Tibial artery (tissue), 4 donors: Measurements from ENCODE around the gene STIM2.

Experiments
- DNase-seq, 2 donors: peaks; one replicate each; pipeline ENCODE4 v3.0.0-alpha.2; 2019
- H3K27ac ChIP-seq, 2 donors: fragments of 200-600 bp; sonication (generic) in 1 of 2; 1 replicate in 1 of 2; 2 replicates in 1 of 2; pipeline ENCODE4 v1.5.1; 2018 to 2019; ENCODE audit warnings: mild to moderate bottlenecking in 1 of 2
- H3K27me3 ChIP-seq, 2 donors: fragments of 200-600 bp; sonication (generic) in 1 of 2; one replicate each; pipeline versions ENCODE4 v1.5.1 to v1.6.0; 2016 to 2019
- H3K36me3 ChIP-seq, 3 donors: fragments of 200-600 bp; sonication (generic) in 2 of 3; one replicate each; pipeline ENCODE4 v1.5.1; 2016 to 2019; ENCODE audit warnings: mild to moderate bottlenecking in 2 of 3
- H3K4me1 ChIP-seq, 4 donors: fragments of 200-600 bp; sonication (generic) in 2 of 4; 1 replicate in 3 of 4; 2 replicates in 1 of 4; pipeline ENCODE4 v1.5.1; 2016 to 2019
- H3K4me3 ChIP-seq, 2 donors: fragments of 200-600 bp; sonication (generic) in 1 of 2; 1 replicate in 1 of 2; 2 replicates in 1 of 2; pipeline ENCODE4 v1.5.1; 2018 to 2019; ENCODE audit warnings: mild to moderate bottlenecking in 2 of 2
- H3K9me3 ChIP-seq, 3 donors: fragments of 200-600 bp; sonication (generic) in 1 of 3; one replicate each; pipeline ENCODE4 v1.5.1; 2016 to 2019
- intact Hi-C: fragments of 100-400 bp; cut with DNase I; formaldehyde crosslinking; loops from one replicate; pipeline ENCODE4 v1.15.0; 2023; ENCODE audit warnings: low total_unique reads
- TF ChIP-seq, protein P1 (sequence below), 2 experiments: fragments of 200-600 bp in 1 of 2; fragments of 450-650 bp in 1 of 2; IDR thresholded peaks; one replicate each; pipeline ENCODE4 v1.5.1; 2017 to 2019; ENCODE audit warnings: antibody characterized with exemption in 2 of 2, mild to moderate bottlenecking in 1 of 2, moderate library complexity in 1 of 2

Gene STIM2

DNA sequence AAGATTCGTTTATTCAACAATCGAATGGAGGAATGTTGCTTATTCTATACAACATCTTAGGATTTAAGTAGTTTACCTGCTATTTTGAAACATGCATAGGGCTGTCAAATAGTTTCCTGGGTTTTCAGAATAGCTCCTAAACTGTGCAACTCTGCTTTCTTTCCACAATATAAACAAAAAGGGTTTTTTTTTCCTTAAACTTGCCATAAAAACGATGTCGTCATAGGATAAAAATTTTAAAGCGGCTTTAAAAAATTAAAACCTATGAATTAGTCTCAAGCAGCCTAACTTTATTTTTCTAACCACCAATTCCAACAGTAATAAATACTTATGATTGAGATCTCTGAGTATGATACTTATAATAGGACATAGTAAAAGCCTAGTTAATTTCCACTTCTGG lies 21.6 kb upstream of the STIM2 start:
- no peaks in the 10 kb centered on the region for H3K36me3 ChIP-seq
- TF ChIP-seq, protein P1, sequence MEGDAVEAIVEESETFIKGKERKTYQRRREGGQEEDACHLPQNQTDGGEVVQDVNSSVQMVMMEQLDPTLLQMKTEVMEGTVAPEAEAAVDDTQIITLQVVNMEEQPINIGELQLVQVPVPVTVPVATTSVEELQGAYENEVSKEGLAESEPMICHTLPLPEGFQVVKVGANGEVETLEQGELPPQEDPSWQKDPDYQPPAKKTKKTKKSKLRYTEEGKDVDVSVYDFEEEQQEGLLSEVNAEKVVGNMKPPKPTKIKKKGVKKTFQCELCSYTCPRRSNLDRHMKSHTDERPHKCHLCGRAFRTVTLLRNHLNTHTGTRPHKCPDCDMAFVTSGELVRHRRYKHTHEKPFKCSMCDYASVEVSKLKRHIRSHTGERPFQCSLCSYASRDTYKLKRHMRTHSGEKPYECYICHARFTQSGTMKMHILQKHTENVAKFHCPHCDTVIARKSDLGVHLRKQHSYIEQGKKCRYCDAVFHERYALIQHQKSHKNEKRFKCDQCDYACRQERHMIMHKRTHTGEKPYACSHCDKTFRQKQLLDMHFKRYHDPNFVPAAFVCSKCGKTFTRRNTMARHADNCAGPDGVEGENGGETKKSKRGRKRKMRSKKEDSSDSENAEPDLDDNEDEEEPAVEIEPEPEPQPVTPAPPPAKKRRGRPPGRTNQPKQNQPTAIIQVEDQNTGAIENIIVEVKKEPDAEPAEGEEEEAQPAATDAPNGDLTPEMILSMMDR (IDR thresholded peaks at IDR 0.05): no peak
- no peaks in the 10 kb centered on the region for H3K27me3 ChIP-seq
- no peaks in the 10 kb centered on the region for H3K9me3 ChIP-seq
- intact Hi-C loops: no loop called here
- H3K27ac ChIP-seq: no peak overlapping the region
- no peak for DNase-seq
- H3K4me1 ChIP-seq: no peaks in the 10 kb centered on the region
- no peak overlapping the region for H3K4me3 ChIP-seq

DNA sequence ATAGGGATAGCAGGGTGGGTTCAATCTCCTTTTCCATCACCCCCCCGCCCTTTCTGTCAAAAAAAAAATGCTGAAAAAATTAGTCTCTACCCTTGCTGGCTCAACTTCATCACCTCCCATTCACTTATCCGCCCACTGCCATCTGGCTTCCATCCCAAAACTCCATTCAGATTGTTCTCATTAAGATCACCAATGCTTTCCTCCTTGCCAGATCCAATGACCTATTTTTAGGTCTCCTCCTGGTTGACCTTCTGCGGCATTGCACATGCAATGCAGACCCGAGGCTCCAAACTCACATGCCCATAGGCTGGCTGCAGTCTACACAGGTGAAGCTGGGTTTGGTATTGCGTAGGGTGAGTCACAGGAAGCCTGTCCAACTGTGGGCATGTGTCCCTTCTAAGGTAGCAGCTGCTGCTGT lies 21.1 kb upstream of the STIM2 start:
- no peaks in the 10 kb centered on the region for H3K4me1 ChIP-seq
- TF ChIP-seq, protein P1 (IDR thresholded peaks at IDR 0.05): no peak
- H3K36me3 ChIP-seq: no peaks in the 10 kb centered on the region
- no peak for DNase-seq
- intact Hi-C loops: no loop called here
- H3K9me3 ChIP-seq: no peaks in the 10 kb centered on the region
- no peak overlapping the region for H3K4me3 ChIP-seq
- H3K27me3 ChIP-seq: no peaks in the 10 kb centered on the region
- no peak overlapping the region for H3K27ac ChIP-seq

DNA sequence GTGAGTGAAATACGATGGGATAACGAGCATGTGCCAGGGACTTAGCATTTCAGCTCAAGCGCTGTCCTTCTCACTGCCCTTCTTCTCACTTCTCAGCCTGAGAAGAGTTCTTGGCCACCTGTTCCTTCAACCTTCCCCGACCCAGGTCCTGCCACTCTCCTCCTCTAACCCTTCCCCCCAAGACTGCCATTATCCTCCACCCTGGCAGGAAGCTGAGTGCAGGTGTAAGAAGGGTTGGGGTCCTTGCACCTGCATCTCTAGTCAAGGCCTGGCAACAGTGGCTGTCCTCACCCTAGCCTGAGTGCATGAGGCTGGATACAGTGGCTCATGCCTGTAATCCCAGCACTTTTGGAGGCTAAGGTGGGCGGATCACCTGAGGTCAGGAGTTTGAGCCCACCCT lies 19.9 kb upstream of the STIM2 start:
- intact Hi-C loops: no loop called here
- Histone ChIP-seq H3K27me3 (no peaks in the 10 kb centered on the region), H3K27ac (no peak overlapping the region), H3K36me3 (no peaks in the 10 kb centered on the region), H3K9me3 (no peaks in the 10 kb centered on the region), H3K4me1 (no peaks in the 10 kb centered on the region), H3K4me3 (no peak overlapping the region)
- TF ChIP-seq, protein P1 (IDR thresholded peaks at IDR 0.05): no peak
- DNase-seq: no peak

GRCh38 chr4:26842911-26843310 lies 17.7 kb upstream of the STIM2 start:
- H3K4me1 ChIP-seq: no peaks in the 10 kb centered on the region
- no peaks in the 10 kb centered on the region for H3K36me3 ChIP-seq
- no peak overlapping the region for H3K4me3 ChIP-seq
- no peak for DNase-seq
- intact Hi-C loops: no loop called here
- no peaks in the 10 kb centered on the region for H3K27me3 ChIP-seq
- H3K9me3 ChIP-seq: no peaks in the 10 kb centered on the region
- TF ChIP-seq, protein P1 (IDR thresholded peaks at IDR 0.05): no peak
- no peak overlapping the region for H3K27ac ChIP-seq

DNA sequence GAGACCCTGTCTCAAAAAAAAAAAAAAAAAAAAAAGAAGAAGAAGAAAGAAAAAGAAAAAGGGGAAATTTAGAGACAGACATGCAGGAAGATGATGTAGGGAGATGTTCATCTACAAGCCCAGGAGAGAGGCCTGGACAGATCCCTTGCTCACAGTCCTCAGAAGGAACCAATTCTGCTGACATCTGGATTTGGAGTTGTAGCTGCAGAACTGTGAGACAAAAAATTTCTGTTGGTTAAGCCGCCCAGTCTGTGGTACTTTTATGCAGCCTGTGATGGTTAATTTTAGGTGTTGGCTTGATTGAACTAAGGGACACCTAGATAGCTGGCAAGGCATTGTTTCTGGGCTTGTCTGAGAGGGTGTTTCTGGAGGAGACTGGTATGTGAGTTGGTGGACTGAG lies 10.1 kb upstream of the STIM2 start:
- TF ChIP-seq, protein P1 (IDR thresholded peaks at IDR 0.05): no peak
- intact Hi-C loops: no loop called here
- H3K4me1 ChIP-seq: no peaks in the 10 kb centered on the region
- no peaks in the 10 kb centered on the region for H3K27me3 ChIP-seq
- no peaks in the 10 kb centered on the region for H3K9me3 ChIP-seq
- no peak for DNase-seq
- H3K27ac ChIP-seq: no peak overlapping the region
- no peak overlapping the region for H3K4me3 ChIP-seq
- no peaks in the 10 kb centered on the region for H3K36me3 ChIP-seq

- intact Hi-C loops: no loop called here
- no peak overlapping the region for H3K27ac ChIP-seq
- H3K4me1 ChIP-seq: no peaks in the 10 kb centered on the region
- DNase-seq: no peak
- no peaks in the 10 kb centered on the region for H3K9me3 ChIP-seq
- H3K4me3 ChIP-seq: no peak overlapping the region
- TF ChIP-seq, protein P1 (IDR thresholded peaks at IDR 0.05): no peak
- no peaks in the 10 kb centered on the region for H3K36me3 ChIP-seq
- H3K27me3 ChIP-seq: no peaks in the 10 kb centered on the region
These were observed 9.5 kb upstream of the STIM2 start for GRCh38 chr4:26851129-26851528.
